Neural cell (in vitro differentiated cells): ENCODE data around the gene SLC16A10. TPM values are rescaled to one million over a fixed set of nuclear protein-coding genes. Genes with fewer than 3 reads are reported as not detected.

Source experiments
- H2AFZ ChIP-seq: fragments of 200-600, 300-800 bp; sonication (generic), shearing (Covaris generic); 2 replicates; pipeline ENCODE4 v1.6.0; 2014; ENCODE audit warnings: low read depth, mild to moderate bottlenecking, antibody characterized with exemption, low read length, moderate library complexity
- H3F3A ChIP-seq: fragments of 200-600 bp; shearing (Covaris generic); 2 replicates; pipeline ENCODE4 v1.6.1; 2016; ENCODE audit warnings: mild to moderate bottlenecking, moderate library complexity, mixed read lengths, antibody characterized with exemption, low read length; ENCODE audit not compliant: insufficient read depth, poor library complexity, severe bottlenecking
- H3K27ac ChIP-seq: fragments of 200-600, 300-800 bp; sonication (generic), shearing (Covaris generic); 2 replicates; pipeline ENCODE4 v1.5.1; 2014; ENCODE audit warnings: mild to moderate bottlenecking, low read length, moderate library complexity
- H3K27me3 ChIP-seq: fragments of 300-800, 200-600 bp; sonication (generic), shearing (Covaris generic); 2 replicates; pipeline ENCODE4 v1.6.0; 2014; ENCODE audit warnings: mild to moderate bottlenecking, low read depth, low read length, moderate library complexity; ENCODE audit not compliant: insufficient read depth
- H3K36me3 ChIP-seq: fragments of 300-800, 200-600 bp; sonication (generic), shearing (Covaris generic); 2 replicates; pipeline ENCODE4 v1.5.1; 2014; ENCODE audit warnings: mild to moderate bottlenecking, antibody characterized with exemption, low read length, moderate library complexity; ENCODE audit not compliant: insufficient read depth
- H3K4me2 ChIP-seq: fragments of 300-800, 200-600 bp; sonication (generic), shearing (Covaris generic); 2 replicates; pipeline ENCODE4 v1.6.0; 2014; ENCODE audit warnings: mild to moderate bottlenecking, low read length
- H3K4me3 ChIP-seq: fragments of 300-800, 200-600 bp; sonication (generic), shearing (Covaris generic); 2 replicates; pipeline ENCODE4 v1.5.1; 2014; ENCODE audit warnings: mild to moderate bottlenecking, low read length, moderate library complexity
- H3K79me2 ChIP-seq: fragments of 200-600 bp; shearing (Covaris generic); replicated peaks from 2 replicates; pipeline ENCODE4 v1.6.0; 2014; ENCODE audit warnings: mild to moderate bottlenecking, low read length, moderate library complexity; ENCODE audit not compliant: insufficient read depth
- H3K9ac ChIP-seq: fragments of 300-800, 200-600 bp; sonication (generic), shearing (Covaris generic); 2 replicates; pipeline ENCODE4 v1.6.1; 2016; ENCODE audit warnings: mild to moderate bottlenecking, low read length, mixed read lengths
- H3K9me2 ChIP-seq: fragments of 200-600 bp; shearing (Covaris generic); 2 replicates; pipeline ENCODE4 v1.6.1; 2016; ENCODE audit warnings: mild to moderate bottlenecking, low read length, mixed read lengths; ENCODE audit not compliant: insufficient read depth
- H3K9me3 ChIP-seq: fragments of 200-600, 300-800 bp; sonication (generic), shearing (Covaris generic); 2 replicates; pipeline ENCODE4 v1.6.1; 2016; ENCODE audit warnings: mild to moderate bottlenecking, mixed run types, low read length, moderate library complexity, mixed read lengths
- H4K20me1 ChIP-seq: fragments of 200-600 bp; shearing (Covaris generic); 2 replicates; pipeline ENCODE4 v1.6.1; 2016; ENCODE audit warnings: mild to moderate bottlenecking, mixed run types; ENCODE audit not compliant: insufficient read depth
- EP300 ChIP-seq: fragments of 450-650 bp; conservative IDR thresholded peaks from 2 replicates; pipeline ENCODE4 v1.6.1; 2014; ENCODE audit warnings: antibody characterized with exemption, mild to moderate bottlenecking, moderate library complexity; ENCODE audit not compliant: poor library complexity, severe bottlenecking
- EZH2 ChIP-seq: fragments of 200-600, 300-800 bp; shearing (Covaris generic), sonication (generic); IDR thresholded peaks from 2 replicates; pipeline ENCODE4 v1.6.1; 2014; ENCODE audit warnings: antibody characterized with exemption, low read length, borderline replicate concordance, mild to moderate bottlenecking; ENCODE audit not compliant: insufficient read depth, poor library complexity, severe bottlenecking
- MXI1 ChIP-seq: fragments of 450-650 bp; conservative IDR thresholded peaks from 2 replicates; pipeline ENCODE4 v1.6.1; 2014; ENCODE audit warnings: antibody characterized with exemption, mild to moderate bottlenecking; ENCODE audit not compliant: poor library complexity, severe bottlenecking
- POLR2AphosphoS5 ChIP-seq: IDR thresholded peaks from 2 replicates; pipeline ENCODE4 v1.6.1; 2012
- RAD21 ChIP-seq: fragments of 450-650 bp; conservative IDR thresholded peaks from 2 replicates; pipeline ENCODE4 v1.6.1; 2014; ENCODE audit warnings: antibody characterized with exemption, mild to moderate bottlenecking, moderate library complexity
- SMC3 ChIP-seq: fragments of 450-650 bp; conservative IDR thresholded peaks from 2 replicates; pipeline ENCODE4 v1.6.1; 2014; ENCODE audit warnings: antibody characterized with exemption, mild to moderate bottlenecking, moderate library complexity; ENCODE audit not compliant: poor library complexity
- TAF1 ChIP-seq: IDR thresholded peaks from 2 replicates; pipeline ENCODE4 v1.6.1; 2012; ENCODE audit warnings: low read depth
- polyA plus RNA-seq: library from polyadenylated mRNA; depleted of rRNA; stranded (reverse); fragments of >200 nt; gene quantifications from 2 replicates; pipeline ENCODE4 v1.2.3, GENCODE V29; 2014
- TF ChIP-seq, protein P1 (sequence below): IDR thresholded peaks from 2 replicates; pipeline ENCODE4 v1.6.1; 2012; ENCODE audit warnings: borderline replicate concordance
- TF ChIP-seq, protein P2 (sequence below): fragments of 450-650 bp; IDR thresholded peaks from 2 replicates; pipeline ENCODE4 v1.5.1; 2014; ENCODE audit warnings: antibody characterized with exemption, mild to moderate bottlenecking, moderate library complexity; ENCODE audit not compliant: poor library complexity, severe bottlenecking

Gene SLC16A10
- polyA plus RNA-seq, 1 donor from 2014 or later: 1.5 TPM

DNA sequence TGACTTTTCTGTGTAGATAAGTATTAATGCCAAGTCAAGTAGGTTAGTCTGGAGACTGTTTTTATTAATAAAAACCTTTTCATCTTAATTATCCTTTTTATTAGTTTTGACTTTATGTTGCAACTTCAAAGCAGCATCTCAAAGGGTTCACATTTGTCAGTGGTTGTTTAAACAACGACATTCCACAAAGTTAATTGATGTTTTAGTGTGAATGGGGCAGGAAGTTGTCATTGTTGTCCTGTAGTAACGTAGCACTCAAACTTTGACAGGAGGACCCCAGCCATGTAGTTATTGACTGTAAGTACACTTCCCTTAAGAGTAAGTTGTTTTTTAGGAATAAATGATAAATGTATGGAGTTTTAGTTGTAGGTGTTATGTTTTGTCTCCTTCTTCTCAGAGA is 11.3 kb downstream of the SLC16A10 start:
- Histone ChIP-seq H4K20me1 (no peaks in the 10 kb centered on the region), H3F3A (no peaks in the 10 kb centered on the region), H3K36me3 (no peaks in the 10 kb centered on the region), H2AFZ (no peak overlapping the region), H3K9me3 (no peaks in the 10 kb centered on the region), H3K9me2 (no peaks in the 10 kb centered on the region), H3K4me3 (no peak overlapping the region), H3K79me2 (no peaks in the 10 kb centered on the region), H3K9ac (no peak overlapping the region), H3K4me2 (no peak overlapping the region), H3K27me3 (no peaks in the 10 kb centered on the region), H3K27ac (no peak overlapping the region)
- TF ChIP-seq TAF1: no peak
- no peak for TF ChIP-seq SMC3
- TF ChIP-seq RAD21: no peak
- TF ChIP-seq MXI1: no peak
- TF ChIP-seq, protein P1, sequence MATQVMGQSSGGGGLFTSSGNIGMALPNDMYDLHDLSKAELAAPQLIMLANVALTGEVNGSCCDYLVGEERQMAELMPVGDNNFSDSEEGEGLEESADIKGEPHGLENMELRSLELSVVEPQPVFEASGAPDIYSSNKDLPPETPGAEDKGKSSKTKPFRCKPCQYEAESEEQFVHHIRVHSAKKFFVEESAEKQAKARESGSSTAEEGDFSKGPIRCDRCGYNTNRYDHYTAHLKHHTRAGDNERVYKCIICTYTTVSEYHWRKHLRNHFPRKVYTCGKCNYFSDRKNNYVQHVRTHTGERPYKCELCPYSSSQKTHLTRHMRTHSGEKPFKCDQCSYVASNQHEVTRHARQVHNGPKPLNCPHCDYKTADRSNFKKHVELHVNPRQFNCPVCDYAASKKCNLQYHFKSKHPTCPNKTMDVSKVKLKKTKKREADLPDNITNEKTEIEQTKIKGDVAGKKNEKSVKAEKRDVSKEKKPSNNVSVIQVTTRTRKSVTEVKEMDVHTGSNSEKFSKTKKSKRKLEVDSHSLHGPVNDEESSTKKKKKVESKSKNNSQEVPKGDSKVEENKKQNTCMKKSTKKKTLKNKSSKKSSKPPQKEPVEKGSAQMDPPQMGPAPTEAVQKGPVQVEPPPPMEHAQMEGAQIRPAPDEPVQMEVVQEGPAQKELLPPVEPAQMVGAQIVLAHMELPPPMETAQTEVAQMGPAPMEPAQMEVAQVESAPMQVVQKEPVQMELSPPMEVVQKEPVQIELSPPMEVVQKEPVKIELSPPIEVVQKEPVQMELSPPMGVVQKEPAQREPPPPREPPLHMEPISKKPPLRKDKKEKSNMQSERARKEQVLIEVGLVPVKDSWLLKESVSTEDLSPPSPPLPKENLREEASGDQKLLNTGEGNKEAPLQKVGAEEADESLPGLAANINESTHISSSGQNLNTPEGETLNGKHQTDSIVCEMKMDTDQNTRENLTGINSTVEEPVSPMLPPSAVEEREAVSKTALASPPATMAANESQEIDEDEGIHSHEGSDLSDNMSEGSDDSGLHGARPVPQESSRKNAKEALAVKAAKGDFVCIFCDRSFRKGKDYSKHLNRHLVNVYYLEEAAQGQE: no peak
- no peak for TF ChIP-seq EZH2
- TF ChIP-seq, protein P2, sequence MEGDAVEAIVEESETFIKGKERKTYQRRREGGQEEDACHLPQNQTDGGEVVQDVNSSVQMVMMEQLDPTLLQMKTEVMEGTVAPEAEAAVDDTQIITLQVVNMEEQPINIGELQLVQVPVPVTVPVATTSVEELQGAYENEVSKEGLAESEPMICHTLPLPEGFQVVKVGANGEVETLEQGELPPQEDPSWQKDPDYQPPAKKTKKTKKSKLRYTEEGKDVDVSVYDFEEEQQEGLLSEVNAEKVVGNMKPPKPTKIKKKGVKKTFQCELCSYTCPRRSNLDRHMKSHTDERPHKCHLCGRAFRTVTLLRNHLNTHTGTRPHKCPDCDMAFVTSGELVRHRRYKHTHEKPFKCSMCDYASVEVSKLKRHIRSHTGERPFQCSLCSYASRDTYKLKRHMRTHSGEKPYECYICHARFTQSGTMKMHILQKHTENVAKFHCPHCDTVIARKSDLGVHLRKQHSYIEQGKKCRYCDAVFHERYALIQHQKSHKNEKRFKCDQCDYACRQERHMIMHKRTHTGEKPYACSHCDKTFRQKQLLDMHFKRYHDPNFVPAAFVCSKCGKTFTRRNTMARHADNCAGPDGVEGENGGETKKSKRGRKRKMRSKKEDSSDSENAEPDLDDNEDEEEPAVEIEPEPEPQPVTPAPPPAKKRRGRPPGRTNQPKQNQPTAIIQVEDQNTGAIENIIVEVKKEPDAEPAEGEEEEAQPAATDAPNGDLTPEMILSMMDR: no peak
- TF ChIP-seq EP300: no peak
- no peak for TF ChIP-seq POLR2AphosphoS5

DNA sequence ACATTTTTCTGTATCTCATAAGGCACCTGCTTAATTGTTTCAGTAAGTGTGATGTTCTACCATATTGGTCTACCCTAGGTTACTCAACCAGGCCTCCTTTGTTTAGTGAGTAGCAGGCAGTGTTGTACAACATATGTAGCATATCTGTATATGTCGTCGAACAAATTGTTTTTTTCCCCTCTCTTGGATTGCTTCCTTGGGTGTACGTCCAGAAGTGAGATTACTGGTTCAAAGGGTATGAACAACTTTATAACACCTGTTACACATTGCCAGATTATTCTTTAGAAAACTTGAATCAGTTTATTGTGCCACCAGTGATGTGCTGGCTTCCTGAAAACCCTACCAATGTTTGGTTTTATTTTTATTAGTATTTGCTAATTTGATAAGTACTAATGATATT is 14.7 kb downstream of the SLC16A10 start:
- H4K20me1 ChIP-seq: no peaks in the 10 kb centered on the region
- H2AFZ ChIP-seq: no peak overlapping the region
- H3F3A ChIP-seq: no peaks in the 10 kb centered on the region
- H3K79me2 ChIP-seq: no peaks in the 10 kb centered on the region
- H3K9me2 ChIP-seq: no peaks in the 10 kb centered on the region
- no peak overlapping the region for H3K4me3 ChIP-seq
- H3K9me3 ChIP-seq: no peaks in the 10 kb centered on the region
- H3K27ac ChIP-seq: no peak overlapping the region
- no peak overlapping the region for H3K9ac ChIP-seq
- TF ChIP-seq RAD21: no peak
- H3K36me3 ChIP-seq: no peaks in the 10 kb centered on the region
- no peak overlapping the region for H3K4me2 ChIP-seq
- no peaks in the 10 kb centered on the region for H3K27me3 ChIP-seq

DNA sequence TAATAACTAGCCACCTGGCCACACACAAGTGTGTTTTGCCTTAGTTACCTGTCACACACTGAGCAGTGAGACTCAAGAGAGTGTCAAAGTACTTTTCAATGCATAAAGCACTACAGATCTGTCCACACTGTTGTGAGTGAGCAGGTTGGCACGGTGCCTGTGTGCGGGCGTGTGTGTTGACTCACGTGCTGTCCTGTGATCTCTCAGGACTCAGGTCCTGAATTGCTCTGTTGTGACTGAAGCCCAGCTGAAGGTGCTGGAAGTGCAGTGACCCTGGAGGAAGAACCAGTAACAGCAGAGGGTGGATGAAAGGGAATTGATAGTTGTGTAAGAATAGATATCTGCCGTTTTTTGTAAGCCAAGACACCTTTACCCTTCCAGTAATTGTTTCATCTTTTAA is 18.3 kb downstream of the SLC16A10 start:
- no peak overlapping the region for H2AFZ ChIP-seq
- no peak for TF ChIP-seq RAD21
- no peak overlapping the region for H3K4me2 ChIP-seq
- H3K9ac ChIP-seq: no peak overlapping the region
- H3K4me3 ChIP-seq: no peak overlapping the region
- H4K20me1 ChIP-seq: no peaks in the 10 kb centered on the region
- H3K79me2 ChIP-seq: no peaks in the 10 kb centered on the region
- H3K27ac ChIP-seq: no peak overlapping the region
- no peaks in the 10 kb centered on the region for H3K27me3 ChIP-seq
- no peaks in the 10 kb centered on the region for H3K36me3 ChIP-seq
- no peaks in the 10 kb centered on the region for H3K9me3 ChIP-seq
- H3F3A ChIP-seq: no peaks in the 10 kb centered on the region
- no peaks in the 10 kb centered on the region for H3K9me2 ChIP-seq
